T-helper 2 cell treated with Interferon-gamma antibody and Interleukin-4, amounts not matched to agents 100 ng/mL and 5 ng/mL, for 36 hours (primary cell): ENCODE results near the gene MZT2A. TPM values are rescaled to one million over a fixed set of nuclear protein-coding genes. Genes with fewer than 3 reads are reported as not detected.
"Not testable (repeated sequence)": the region's sequence is repeated elsewhere in the genome, so short reads cannot be mapped to it uniquely, and the experiment has no call there.

Experiments used
- intact Hi-C: fragments of 100-400 bp; cut with micrococcal nuclease; formaldehyde crosslinking; loops from one replicate; pipeline ENCODE4 v1.15.1; 2023
- total RNA-seq: library from RNA; stranded (reverse); gene quantifications from 2 replicates; pipeline ENCODE4 v1.2.3, GENCODE V29; 2022

MZT2A gene
- total RNA-seq, 1 donor from 2014 or later, result 143 TPM

GRCh38 chr2:131521524-131521923 lies 29.3 kb upstream of the MZT2A start:
- intact Hi-C loops, result not testable (repeated sequence)

DNA sequence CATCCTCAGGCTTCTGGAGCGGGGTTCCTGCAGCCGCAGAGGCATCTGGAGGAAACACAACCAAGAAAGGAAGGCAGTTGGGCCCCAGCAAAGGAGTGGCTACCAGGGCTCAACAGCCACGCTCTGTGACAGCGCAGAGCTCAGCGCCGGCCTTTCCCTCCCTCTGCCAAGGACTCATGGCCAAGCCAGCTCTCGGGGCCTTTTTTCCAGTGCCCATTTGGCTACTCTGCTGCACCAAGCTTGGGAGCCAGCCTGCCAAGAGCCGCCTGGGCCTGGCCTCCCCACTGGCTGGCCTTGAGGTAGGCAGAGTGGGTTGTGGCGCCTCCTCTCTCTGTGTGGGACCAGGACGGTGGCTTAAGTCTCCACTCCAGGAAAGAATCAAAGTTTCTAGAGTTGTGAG lies 28.3 kb upstream of the MZT2A start:
- intact Hi-C loops, result no loop called here

- intact Hi-C loops, result not testable (repeated sequence)
Observed at GRCh38 chr2:131519871-131520470, 27.8 kb upstream of the MZT2A start.

GRCh38 chr2:131519466-131519865 lies 27.3 kb upstream of the MZT2A start:
- intact Hi-C loops, result no loop called here

- intact Hi-C loops, result not testable (repeated sequence)
Observed at GRCh38 chr2:131518531-131518930, 26.3 kb upstream of the MZT2A start.

- intact Hi-C loops, result not testable (repeated sequence)
Observed at GRCh38 chr2:131517856-131518255, 25.7 kb upstream of the MZT2A start.

DNA sequence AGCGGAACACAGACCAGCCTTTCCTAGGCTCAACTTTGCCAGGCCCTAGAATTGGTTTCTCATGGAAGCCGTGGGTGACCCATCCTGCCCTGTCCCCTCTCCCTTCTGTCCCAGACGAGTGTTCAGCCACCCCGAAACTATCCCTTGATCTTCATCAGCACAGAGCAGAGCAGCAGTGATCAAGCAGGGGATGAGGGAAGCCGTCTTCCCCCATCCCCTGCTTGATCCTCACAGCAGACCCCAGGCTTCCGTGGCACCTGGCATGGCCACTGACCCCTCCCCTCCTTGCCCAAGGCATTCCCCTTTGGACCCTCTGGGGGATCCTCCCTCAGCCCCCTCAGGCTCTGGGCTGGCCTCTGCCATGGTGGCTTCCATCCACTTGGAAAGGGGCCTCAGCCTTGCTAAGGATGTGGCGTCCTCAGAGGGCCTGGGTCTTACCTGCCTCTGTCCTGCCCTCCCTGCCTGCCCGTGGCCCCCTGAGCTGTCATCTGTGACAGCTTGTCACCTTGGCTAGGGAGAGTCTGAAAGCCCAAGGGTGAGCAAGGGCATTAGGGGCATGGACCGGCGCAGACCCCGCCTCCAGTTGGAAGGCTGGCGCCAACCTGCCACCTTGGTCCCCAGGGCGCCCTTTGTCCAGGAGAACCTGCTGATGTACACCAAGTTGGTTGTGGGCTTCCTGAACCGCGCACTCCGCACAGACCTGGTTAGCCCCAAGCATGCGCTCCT lies 25.1 kb upstream of the MZT2A start:
- intact Hi-C loops, result no loop called here

GRCh38 chr2:131516621-131517020 lies 24.4 kb upstream of the MZT2A start:
- intact Hi-C loops, result not testable (repeated sequence)

DNA sequence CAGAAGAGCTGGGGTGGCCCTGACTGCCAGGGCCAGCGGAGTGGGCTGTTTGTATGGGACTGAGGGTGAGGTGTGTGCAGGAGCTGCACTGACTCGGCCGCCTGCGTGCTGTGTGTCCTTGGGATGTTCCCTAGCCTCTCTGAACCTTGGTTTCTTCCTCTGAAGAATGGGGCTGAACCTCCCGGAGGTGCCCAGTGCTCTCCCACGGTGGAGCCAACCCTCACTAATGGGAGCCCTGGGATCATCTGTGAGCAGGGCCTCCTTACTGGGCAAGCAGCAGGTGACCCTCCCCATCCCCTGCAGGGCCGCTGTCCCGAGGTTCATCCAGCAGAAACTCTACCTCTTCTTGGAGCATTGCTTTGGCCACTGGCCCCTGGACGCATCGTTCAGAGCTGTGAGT lies 23.8 kb upstream of the MZT2A start:
- intact Hi-C loops, result no loop called here

DNA sequence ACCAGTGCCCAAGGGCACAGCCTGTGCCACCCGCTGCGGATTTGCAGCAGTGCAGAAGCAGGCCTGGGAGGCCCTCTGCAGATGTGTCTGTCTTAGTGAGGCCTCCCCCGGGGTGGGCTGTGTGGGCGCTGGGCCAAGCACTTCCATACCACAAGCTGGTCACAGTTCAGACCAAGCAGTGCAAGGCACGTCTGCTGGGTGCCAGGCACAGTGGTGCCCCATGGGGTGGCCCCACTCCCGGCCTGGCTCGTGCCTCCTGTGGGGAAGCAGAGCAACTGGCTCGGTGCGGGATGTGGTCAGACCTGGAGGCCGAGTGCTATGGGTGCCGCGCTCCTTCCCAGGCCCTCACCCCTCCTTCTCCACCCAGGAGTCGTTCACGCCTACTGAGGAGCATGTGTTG lies 23.0 kb upstream of the MZT2A start:
- intact Hi-C loops, result not testable (repeated sequence)

- intact Hi-C loops, result not testable (repeated sequence)
Observed at GRCh38 chr2:131514408-131515166, 22.4 kb upstream of the MZT2A start.

DNA sequence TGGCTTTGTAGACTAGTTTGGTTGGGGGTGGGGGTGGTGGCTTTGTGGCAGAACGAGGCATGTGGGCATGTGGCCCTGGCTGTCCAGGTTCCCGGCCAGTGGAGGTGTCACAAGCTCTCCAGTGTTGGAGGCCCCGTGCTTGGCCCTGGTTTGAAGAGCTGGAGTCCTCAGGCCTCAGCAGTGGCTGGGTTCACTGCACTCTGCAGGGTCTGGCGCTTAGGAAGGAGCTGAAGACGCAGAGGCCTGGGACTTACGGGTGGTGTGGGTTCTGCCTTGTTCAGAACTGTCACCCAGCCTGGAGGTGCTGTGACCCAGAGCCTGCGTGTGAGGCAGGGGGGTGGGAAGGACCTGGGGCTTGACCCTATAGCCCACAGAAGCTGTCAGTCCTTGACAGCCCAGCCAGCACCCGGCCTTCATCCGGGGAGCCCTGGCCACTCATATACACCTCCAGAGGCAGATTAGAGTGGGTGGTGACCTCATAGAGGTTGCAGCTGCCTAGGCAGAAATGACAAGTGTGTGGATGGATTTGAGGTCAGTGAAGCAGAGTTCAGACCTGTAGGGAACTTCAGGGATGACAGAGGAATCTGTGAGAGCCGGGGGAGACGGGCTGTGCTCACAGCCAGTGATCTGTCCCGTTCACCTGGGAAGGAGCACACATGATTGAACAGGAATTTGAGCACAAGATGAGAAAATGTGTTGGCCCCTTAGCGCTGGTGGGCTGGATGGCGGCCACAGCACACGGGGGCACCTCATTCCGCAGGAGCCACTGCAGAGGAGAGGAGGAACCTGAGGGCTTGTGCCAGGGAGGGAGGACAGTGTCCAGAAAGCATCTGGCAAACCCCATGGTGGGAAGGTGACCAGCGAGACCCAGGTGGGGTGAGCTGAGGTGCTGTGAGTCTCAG lies 20.0 kb upstream of the MZT2A start:
- intact Hi-C loops, result not testable (repeated sequence)

- intact Hi-C loops, result not testable (repeated sequence)
Observed at GRCh38 chr2:131511291-131511968, 19.2 kb upstream of the MZT2A start.

- intact Hi-C loops, result no loop called here
Observed at GRCh38 chr2:131509615-131510014, 17.4 kb upstream of the MZT2A start.

DNA sequence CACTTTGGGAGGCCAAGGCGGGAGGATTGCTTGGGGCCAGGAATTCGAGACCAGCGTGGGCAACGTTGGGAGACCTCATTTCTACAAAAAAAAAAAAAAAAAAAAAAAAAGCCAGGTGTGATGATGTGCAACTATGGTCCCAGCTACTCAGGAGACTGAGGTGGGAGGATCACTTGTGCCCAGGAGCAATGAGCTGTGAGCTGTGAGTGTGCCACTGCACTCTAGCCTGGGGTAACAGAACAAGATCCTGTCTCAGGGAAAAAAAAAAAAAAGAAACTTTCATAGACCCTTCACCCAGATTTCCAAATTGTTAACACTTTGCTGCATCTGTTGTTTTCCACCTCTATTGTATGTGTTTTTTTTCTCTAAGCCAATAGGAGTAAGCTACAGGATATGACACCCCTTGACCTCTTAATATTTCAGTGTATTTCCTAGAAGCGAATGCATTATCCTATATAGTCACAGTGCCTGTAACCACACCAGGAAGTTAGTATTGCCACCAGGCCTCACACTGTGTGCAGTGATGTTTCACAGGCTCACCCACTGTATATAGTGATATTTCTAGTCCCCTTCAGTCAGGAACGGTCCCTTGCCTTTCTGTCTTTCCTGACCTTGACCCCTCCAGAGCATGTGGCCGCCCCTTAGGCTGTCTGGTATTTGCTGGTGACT lies 12.0 kb upstream of the MZT2A start:
- intact Hi-C loops, result not testable (repeated sequence)

GRCh38 chr2:131503587-131503986 lies 11.4 kb upstream of the MZT2A start:
- intact Hi-C loops, result not testable (repeated sequence)

DNA sequence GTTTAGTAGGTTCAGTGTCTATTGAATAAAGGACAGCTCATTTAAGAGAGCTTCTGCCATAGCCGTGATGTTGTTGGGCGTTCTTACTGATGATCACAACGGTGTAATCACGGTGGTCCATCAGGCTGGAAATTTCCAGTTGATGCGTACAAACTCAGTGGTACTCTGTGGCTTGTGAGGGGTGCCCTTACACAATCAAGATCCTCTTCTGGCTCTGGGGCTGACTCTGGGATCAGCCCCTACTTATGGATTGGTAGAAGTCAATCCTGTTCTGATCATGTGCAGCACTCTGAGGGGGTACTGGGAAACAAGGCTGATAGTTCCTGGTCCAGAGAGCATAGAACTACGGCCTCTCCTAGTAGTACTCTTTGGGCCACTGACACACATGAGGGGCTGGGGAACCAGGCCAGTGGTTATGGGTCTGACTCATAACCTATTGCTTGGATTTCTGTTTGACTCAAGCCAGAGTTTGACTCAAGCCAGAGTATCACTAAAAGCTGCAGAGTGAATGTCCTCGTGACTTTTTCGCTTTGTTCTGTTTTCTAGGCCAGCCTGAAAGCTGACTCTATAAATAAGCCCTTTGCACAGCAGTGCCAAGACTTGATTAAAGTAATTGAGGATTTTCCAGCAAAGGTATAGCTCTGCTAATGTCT lies 6.2 kb upstream of the MZT2A start:
- intact Hi-C loops, result not testable (repeated sequence)

- intact Hi-C loops, result not testable (repeated sequence)
Observed at GRCh38 chr2:131495506-131495905, 3.3 kb upstream of the MZT2A start.

GRCh38 chr2:131493199-131493968 lies 1.2 kb upstream of the MZT2A start:
- intact Hi-C loops, result loop anchor here (2.0 to 5.0 kb wide), 4 partner anchors 389 to 1311 kb away; partner anchors contain the start of genes FAM168B, IMP4, MZT2B and PLEKHB2
